NCI-H345 treated with DMSO at 0.1 percent for 48 hours (cell line): Measurements from ENCODE around the gene PRDM16.

Experiments used
- DNase-seq: peaks from one replicate; lab custom pipeline; 2025; ENCODE audit not compliant: unreplicated experiment; lab: John Stamatoyannopoulos, UW

The PRDM16 gene

GRCh38 chr1:3292051-3292722 lies 223.2 kb downstream of the PRDM16 start:
- no peak for DNase-seq

GRCh38 chr1:3292868-3293562 lies 224.0 kb downstream of the PRDM16 start:
- DNase-seq: no peak

GRCh38 chr1:3293563-3294080 lies 224.6 kb downstream of the PRDM16 start:
- no peak for DNase-seq

- no peak for DNase-seq
These were observed 225.4 kb downstream of the PRDM16 start for GRCh38 chr1:3294450-3294849.

- no peak for DNase-seq
These were observed 226.8 kb downstream of the PRDM16 start for GRCh38 chr1:3295846-3296245.

GRCh38 chr1:3296326-3296725 lies 227.3 kb downstream of the PRDM16 start:
- no peak for DNase-seq

GRCh38 chr1:3296826-3297225 lies 227.8 kb downstream of the PRDM16 start:
- no peak for DNase-seq

GRCh38 chr1:3297756-3298155 lies 228.8 kb downstream of the PRDM16 start:
- no peak for DNase-seq

GRCh38 chr1:3298197-3298596 lies 229.2 kb downstream of the PRDM16 start:
- no peak for DNase-seq

GRCh38 chr1:3304246-3304645 lies 235.2 kb downstream of the PRDM16 start:
- no peak for DNase-seq

GRCh38 chr1:3304692-3305091 lies 235.7 kb downstream of the PRDM16 start:
- DNase-seq: no peak

- DNase-seq: no peak
These were observed 236.2 kb downstream of the PRDM16 start for GRCh38 chr1:3305156-3305555.

- no peak for DNase-seq
These were observed 237.7 kb downstream of the PRDM16 start for GRCh38 chr1:3306583-3307291.

GRCh38 chr1:3307359-3307758 lies 238.4 kb downstream of the PRDM16 start:
- DNase-seq: no peak

- no peak for DNase-seq
These were observed 239.1 kb downstream of the PRDM16 start for GRCh38 chr1:3308053-3308452.

GRCh38 chr1:3310718-3311400 lies 241.9 kb downstream of the PRDM16 start:
- no peak for DNase-seq

GRCh38 chr1:3311711-3312110 lies 242.7 kb downstream of the PRDM16 start:
- DNase-seq: no peak

- DNase-seq: no peak
These were observed 243.4 kb downstream of the PRDM16 start for GRCh38 chr1:3312310-3312897.

GRCh38 chr1:3312898-3313575 lies 244.0 kb downstream of the PRDM16 start:
- DNase-seq: no peak

GRCh38 chr1:3313576-3313950 lies 244.6 kb downstream of the PRDM16 start:
- DNase-seq: no peak
